Neural progenitor cell (in vitro differentiated cells): ENCODE measurements around the gene ANO8. TPM values are rescaled to one million over a fixed set of nuclear protein-coding genes. Genes with fewer than 3 reads are reported as not detected.
A peak's percentile ranks its signal among the peaks of the same experiment; 100 is the strongest.

Source experiments
- DNase-seq: peaks from one replicate; pipeline ENCODE4 v3.0.0-alpha.2; 2016; ENCODE audit warnings: low spot score
- H2AFZ ChIP-seq: fragments of 200-600 bp; sonication (generic); replicated peaks from 2 replicates; pipeline ENCODE4 v1.6.1; 2016; ENCODE audit warnings: antibody characterized with exemption
- H3F3A ChIP-seq: fragments of 200-600 bp; sonication (generic); 2 replicates; pipeline ENCODE4 v1.6.1; 2016; ENCODE audit warnings: antibody characterized with exemption, low read depth
- H3K27ac ChIP-seq: fragments of 200-600 bp; sonication (generic); 2 replicates; pipeline ENCODE4 v1.5.1; 2016; ENCODE audit warnings: mild to moderate bottlenecking
- H3K27me3 ChIP-seq: fragments of 200-600 bp; sonication (generic); 2 replicates; pipeline ENCODE4 v1.6.1; 2016; ENCODE audit warnings: mild to moderate bottlenecking, moderate library complexity
- H3K36me3 ChIP-seq: fragments of 200-600 bp; sonication (generic); 2 replicates; pipeline ENCODE4 v1.5.1; 2016
- H3K4me1 ChIP-seq: fragments of 200-600 bp; sonication (generic); 2 replicates; pipeline ENCODE4 v1.6.1; 2016; ENCODE audit warnings: mixed run types
- H3K4me2 ChIP-seq: fragments of 200-600 bp; sonication (generic); 2 replicates; pipeline ENCODE4 v1.6.1; 2016
- H3K4me3 ChIP-seq: fragments of 200-600 bp; sonication (generic); 2 replicates; pipeline ENCODE4 v1.5.1; 2016
- H3K79me2 ChIP-seq: fragments of 200-600 bp; sonication (generic); 2 replicates; pipeline ENCODE4 v1.6.1; 2016; ENCODE audit warnings: low read depth
- H3K9ac ChIP-seq: fragments of 200-600 bp; sonication (generic); 2 replicates; pipeline ENCODE4 v1.6.1; 2016
- H3K9me3 ChIP-seq: fragments of 200-600 bp; sonication (generic); 2 replicates; pipeline ENCODE4 v1.5.1; 2016; ENCODE audit warnings: low read depth
- H4K20me1 ChIP-seq: fragments of 200-600 bp; sonication (generic); 2 replicates; pipeline ENCODE4 v1.6.1; 2016; ENCODE audit warnings: low read depth
- H3K27ac Mint-ChIP-seq: 3 replicates; pipeline ENCODE4 v1.8.0; 2021; ENCODE audit warnings: mixed read lengths
- H3K27me3 Mint-ChIP-seq: 2 replicates; pipeline ENCODE4 v1.8.0; 2022; ENCODE audit warnings: low read depth, mild to moderate bottlenecking, inconsistent platforms, moderate library complexity, mixed read lengths; ENCODE audit not compliant: insufficient read depth
- H3K36me3 Mint-ChIP-seq: 3 replicates; pipeline ENCODE4 v1.8.0; 2021; ENCODE audit warnings: mixed read lengths
- H3K4me1 Mint-ChIP-seq: 3 replicates; pipeline ENCODE4 v1.8.0; 2021; ENCODE audit warnings: mixed read lengths
- H3K4me3 Mint-ChIP-seq: 3 replicates; pipeline ENCODE4 v1.8.0; 2021; ENCODE audit warnings: mild to moderate bottlenecking, moderate library complexity, mixed read lengths
- H3K9me3 Mint-ChIP-seq: 3 replicates; pipeline ENCODE4 v1.8.0; 2020; ENCODE audit warnings: mixed read lengths
- EZH2 ChIP-seq: fragments of 200-600 bp; sonication (generic); IDR thresholded peaks from 2 replicates; pipeline ENCODE4 v1.6.1; 2017; ENCODE audit warnings: antibody characterized with exemption, mild to moderate bottlenecking, moderate library complexity
- EZH2phosphoT487 ChIP-seq: fragments of 200-600 bp; sonication (generic); IDR thresholded peaks from 2 replicates; pipeline ENCODE4 v1.6.1; 2017; ENCODE audit warnings: antibody characterized with exemption
- total RNA-seq: library from RNA; depleted of rRNA; stranded (reverse); fragments of >200 nt; gene quantifications from 2 replicates; pipeline ENCODE4 v1.2.3, GENCODE V29; 2015; ENCODE audit warnings: low replicate concordance
- TF ChIP-seq, protein P1 (sequence below): fragments of 200-600 bp; sonication (generic); IDR thresholded peaks from 2 replicates; pipeline ENCODE4 v1.5.1; 2017; ENCODE audit warnings: antibody characterized with exemption, mild to moderate bottlenecking

ANO8 gene
- total RNA-seq, 1 donor from 2014 or later, result 11.4 TPM

DNA sequence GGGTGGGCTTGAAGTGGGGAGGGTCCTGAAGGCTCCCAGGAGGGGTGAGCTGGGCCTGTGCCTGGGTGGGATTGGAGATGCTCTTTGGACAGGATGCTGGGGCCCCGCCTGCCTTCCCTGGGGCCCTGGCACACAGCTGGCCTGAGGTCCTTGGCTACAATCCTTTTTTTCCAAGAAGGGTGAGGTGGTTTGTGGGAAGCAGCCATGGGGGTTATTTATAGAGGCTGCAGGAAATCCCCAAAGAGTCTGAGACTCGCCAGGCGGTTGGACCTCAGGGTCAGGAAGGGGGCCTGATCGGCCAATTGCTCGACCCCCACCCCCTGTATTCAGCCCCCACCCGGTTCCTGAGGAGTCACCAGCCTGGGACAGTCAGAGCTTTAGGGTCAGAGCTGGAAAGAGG, 12.7 kb upstream of the ANO8 start:
- Mint-ChIP-seq H3K27me3 (peaks cover 11% of the 10 kb centered on the region), H3K4me1 (peaks cover 13% of the 10 kb centered on the region), H3K9me3 (no peaks in the 10 kb centered on the region), H3K27ac (no peak overlapping the region), H3K4me3 (no peak overlapping the region), H3K36me3 (no peaks in the 10 kb centered on the region)
- H3K4me1 ChIP-seq, result peaks cover 5% of the 10 kb centered on the region
- H3K27ac ChIP-seq, result no peak overlapping the region
- no peaks in the 10 kb centered on the region for H3K27me3 ChIP-seq
- no peak overlapping the region for H3K9ac ChIP-seq
- no peak overlapping the region for H3K4me3 ChIP-seq
- no peaks in the 10 kb centered on the region for H4K20me1 ChIP-seq
- peaks cover 16% of the 10 kb centered on the region for H3F3A ChIP-seq
- no peaks in the 10 kb centered on the region for H3K9me3 ChIP-seq
- H3K4me2 ChIP-seq, result no peak overlapping the region
- H3K36me3 ChIP-seq, result no peaks in the 10 kb centered on the region
- no peaks in the 10 kb centered on the region for H3K79me2 ChIP-seq
- H2AFZ ChIP-seq, result no peak overlapping the region
- TF ChIP-seq EZH2 (no peak), EZH2phosphoT487 (no peak)
- TF ChIP-seq, protein P1, sequence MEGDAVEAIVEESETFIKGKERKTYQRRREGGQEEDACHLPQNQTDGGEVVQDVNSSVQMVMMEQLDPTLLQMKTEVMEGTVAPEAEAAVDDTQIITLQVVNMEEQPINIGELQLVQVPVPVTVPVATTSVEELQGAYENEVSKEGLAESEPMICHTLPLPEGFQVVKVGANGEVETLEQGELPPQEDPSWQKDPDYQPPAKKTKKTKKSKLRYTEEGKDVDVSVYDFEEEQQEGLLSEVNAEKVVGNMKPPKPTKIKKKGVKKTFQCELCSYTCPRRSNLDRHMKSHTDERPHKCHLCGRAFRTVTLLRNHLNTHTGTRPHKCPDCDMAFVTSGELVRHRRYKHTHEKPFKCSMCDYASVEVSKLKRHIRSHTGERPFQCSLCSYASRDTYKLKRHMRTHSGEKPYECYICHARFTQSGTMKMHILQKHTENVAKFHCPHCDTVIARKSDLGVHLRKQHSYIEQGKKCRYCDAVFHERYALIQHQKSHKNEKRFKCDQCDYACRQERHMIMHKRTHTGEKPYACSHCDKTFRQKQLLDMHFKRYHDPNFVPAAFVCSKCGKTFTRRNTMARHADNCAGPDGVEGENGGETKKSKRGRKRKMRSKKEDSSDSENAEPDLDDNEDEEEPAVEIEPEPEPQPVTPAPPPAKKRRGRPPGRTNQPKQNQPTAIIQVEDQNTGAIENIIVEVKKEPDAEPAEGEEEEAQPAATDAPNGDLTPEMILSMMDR, result no peak
- DNase-seq, result no peak

DNA sequence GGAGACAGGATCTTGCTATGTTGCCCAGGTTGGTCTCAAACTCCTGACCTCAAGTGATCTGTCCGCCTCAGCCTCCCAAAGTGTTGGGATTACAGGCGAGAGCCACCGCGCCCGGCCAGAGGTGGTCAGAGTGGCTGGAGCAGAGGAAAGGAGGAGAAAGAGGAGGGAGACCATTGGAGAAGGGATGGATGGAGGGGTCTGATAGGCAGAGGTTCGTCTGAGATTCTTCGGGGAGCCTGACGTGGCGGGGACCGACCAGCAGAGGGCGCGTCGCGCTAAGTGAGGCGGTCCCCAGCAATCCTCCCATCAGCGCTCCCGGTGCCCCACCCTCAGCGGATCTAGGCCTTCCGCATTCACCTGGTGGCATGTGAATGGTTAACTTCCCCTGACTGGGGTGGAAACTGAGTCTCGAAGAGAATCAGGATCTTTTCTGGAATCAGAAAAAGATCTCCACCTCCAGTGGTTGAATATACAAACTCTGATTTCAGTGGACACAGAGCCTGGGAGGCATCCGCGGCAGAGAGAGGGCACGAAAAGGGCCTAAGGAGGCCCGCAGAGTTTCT, 11.5 kb upstream of the ANO8 start:
- Histone ChIP-seq H3K27ac (no peak overlapping the region), H2AFZ (no peak overlapping the region), H3K4me2 (no peak overlapping the region), H3K4me3 (no peak overlapping the region), H3K9me3 (no peaks in the 10 kb centered on the region), H3K9ac (no peak overlapping the region), H3K4me1 (peaks cover 5% of the 10 kb centered on the region), H3K79me2 (no peaks in the 10 kb centered on the region), H4K20me1 (no peaks in the 10 kb centered on the region), H3K27me3 (no peaks in the 10 kb centered on the region), H3F3A (peaks cover 16% of the 10 kb centered on the region), H3K36me3 (no peaks in the 10 kb centered on the region)
- H3K27me3 Mint-ChIP-seq, result peaks cover 7% of the 10 kb centered on the region
- TF ChIP-seq EZH2, result no peak
- no peak for TF ChIP-seq EZH2phosphoT487
- TF ChIP-seq, protein P1, result peak; percentile 91
- H3K27ac Mint-ChIP-seq, result no peak overlapping the region
- H3K4me1 Mint-ChIP-seq, result peaks cover 9% of the 10 kb centered on the region
- no peaks in the 10 kb centered on the region for H3K36me3 Mint-ChIP-seq
- H3K4me3 Mint-ChIP-seq, result no peak overlapping the region
- H3K9me3 Mint-ChIP-seq, result no peaks in the 10 kb centered on the region
- peak; percentile 83 for DNase-seq

DNA sequence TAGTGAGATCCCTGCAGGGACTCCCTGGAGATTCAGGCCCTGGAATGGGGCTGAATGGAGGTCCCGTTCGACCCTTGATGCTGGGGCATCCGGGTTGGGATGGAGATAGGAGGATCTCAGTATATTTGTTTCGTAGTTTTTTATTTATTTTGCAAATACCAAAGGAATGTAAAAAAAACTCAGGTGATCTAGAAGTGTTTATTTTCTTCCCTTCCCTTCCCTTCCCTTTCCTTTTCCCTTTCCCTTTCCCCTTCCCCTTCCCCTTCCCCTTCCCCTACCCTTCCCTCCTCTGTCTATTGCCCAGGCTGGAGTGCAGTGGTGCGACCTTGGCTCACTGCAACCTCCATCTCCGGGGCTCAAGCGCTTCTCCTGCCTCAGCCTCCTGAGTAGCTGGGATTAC, 7.2 kb upstream of the ANO8 start:
- H3K9me3 ChIP-seq, result no peaks in the 10 kb centered on the region
- peaks cover 9% of the 10 kb centered on the region for H3K4me1 Mint-ChIP-seq
- no peak overlapping the region for H3K27ac ChIP-seq
- peaks cover 9% of the 10 kb centered on the region for H3K27me3 Mint-ChIP-seq
- H3K4me2 ChIP-seq, result no peak overlapping the region
- no peaks in the 10 kb centered on the region for H3K27me3 ChIP-seq
- H3F3A ChIP-seq, result peaks cover 11% of the 10 kb centered on the region
- H3K79me2 ChIP-seq, result peaks cover 10% of the 10 kb centered on the region
- no peak for DNase-seq
- no peak for TF ChIP-seq EZH2phosphoT487
- TF ChIP-seq, protein P1, result no peak
- no peak for TF ChIP-seq EZH2
- no peaks in the 10 kb centered on the region for H4K20me1 ChIP-seq
- H3K27ac Mint-ChIP-seq, result no peak overlapping the region
- H3K4me1 ChIP-seq, result peaks cover 5% of the 10 kb centered on the region
- no peaks in the 10 kb centered on the region for H3K36me3 Mint-ChIP-seq
- H3K4me3 ChIP-seq, result no peak overlapping the region
- no peaks in the 10 kb centered on the region for H3K36me3 ChIP-seq
- no peak overlapping the region for H3K9ac ChIP-seq
- no peaks in the 10 kb centered on the region for H3K9me3 Mint-ChIP-seq
- H3K4me3 Mint-ChIP-seq, result no peak overlapping the region
- no peak overlapping the region for H2AFZ ChIP-seq
